SK-N-SH treated with all-trans-retinoic acid at 6 μM for 48 hours (cell line): ENCODE results near the gene OLA1.
A peak's percentile ranks its signal among the peaks of the same experiment; 100 is the strongest.

Source experiments
- ATAC-seq: fragments of 200-7000 bp; cut with Tn5 transposase; 3 replicates; pipeline ENCODE4 v1.9.1; 2020; ENCODE audit warnings: mild to moderate bottlenecking, moderate library complexity
- ARNTL ChIP-seq: fragments of 450-650 bp; formaldehyde crosslinking; IDR thresholded peaks from 2 replicates; pipeline ENCODE4 v1.5.0; 2020; ENCODE audit warnings: low read depth, mild to moderate bottlenecking, moderate library complexity, borderline replicate concordance
- BACH2 ChIP-seq: fragments of 250-450 bp; sonication (Bioruptor Pico); IDR thresholded peaks from 2 replicates; pipeline ENCODE4 v1.9.0; 2021; ENCODE audit warnings: mild to moderate bottlenecking, borderline replicate concordance
- CREB5 ChIP-seq: fragments of 250-450 bp; sonication (Bioruptor Pico); IDR thresholded peaks from 2 replicates; pipeline ENCODE4 v1.5.1; 2020; ENCODE audit warnings: low read depth, mild to moderate bottlenecking, moderate library complexity
- CSDC2 ChIP-seq: fragments of 250-450 bp; sonication (Bioruptor Pico); IDR thresholded peaks from 2 replicates; pipeline ENCODE4 v1.5.0; 2020; ENCODE audit warnings: mild to moderate bottlenecking, moderate library complexity
- CSRNP3 ChIP-seq: fragments of 250-450 bp; sonication (Bioruptor Pico); IDR thresholded peaks from 2 replicates; pipeline ENCODE4 v1.5.1; 2021; ENCODE audit warnings: mild to moderate bottlenecking, moderate library complexity
- ESRRG ChIP-seq: fragments of 250-450 bp; sonication (Bioruptor Pico); IDR thresholded peaks from 2 replicates; pipeline ENCODE4 v1.6.1; 2021; ENCODE audit warnings: mild to moderate bottlenecking
- GLIS3 ChIP-seq: fragments of 250-450 bp; sonication (Bioruptor Pico); IDR thresholded peaks from 2 replicates; pipeline ENCODE4 v1.5.0; 2020; ENCODE audit warnings: mild to moderate bottlenecking, moderate library complexity
- ISL1 ChIP-seq: fragments of 250-450 bp; sonication (Bioruptor Pico); IDR thresholded peaks from 2 replicates; pipeline ENCODE4 v2.1.2; 2022; ENCODE audit warnings: mild to moderate bottlenecking, moderate library complexity
- OSR1 ChIP-seq: fragments of 250-450 bp; sonication (Bioruptor Pico); IDR thresholded peaks from 2 replicates; pipeline ENCODE4 v1.8.0; 2022; ENCODE audit warnings: moderate library complexity, mild to moderate bottlenecking, inconsistent platforms
- PATZ1 ChIP-seq: fragments of 250-450 bp; sonication (Bioruptor Pico); IDR thresholded peaks from 2 replicates; pipeline ENCODE4 v1.8.0; 2020; ENCODE audit warnings: mild to moderate bottlenecking, moderate library complexity, borderline replicate concordance
- PPARA ChIP-seq: fragments of 250-450 bp; sonication (Bioruptor Pico); IDR thresholded peaks from 2 replicates; pipeline ENCODE4 v1.5.0; 2020; ENCODE audit warnings: mild to moderate bottlenecking, borderline replicate concordance
- RARB ChIP-seq: fragments of 250-450 bp; sonication (Bioruptor Pico); IDR thresholded peaks from 2 replicates; pipeline ENCODE4 v1.8.0; 2021; ENCODE audit warnings: mild to moderate bottlenecking, moderate library complexity
- SNAI2 ChIP-seq: fragments of 250-450 bp; sonication (Bioruptor Pico); IDR thresholded peaks from 2 replicates; pipeline ENCODE4 v1.5.0; 2020; ENCODE audit warnings: mild to moderate bottlenecking, moderate library complexity
- TCF4 ChIP-seq: fragments of 250-450 bp; sonication (Bioruptor Pico); IDR thresholded peaks from 2 replicates; pipeline ENCODE4 v1.8.0; 2021; ENCODE audit warnings: mild to moderate bottlenecking, moderate library complexity, borderline replicate concordance
- TOX ChIP-seq: fragments of 250-450 bp; sonication (Bioruptor Pico); IDR thresholded peaks from 2 replicates; pipeline ENCODE4 v1.8.0; 2021; ENCODE audit warnings: mild to moderate bottlenecking, moderate library complexity, borderline replicate concordance
- TSHZ2 ChIP-seq: fragments of 250-450 bp; sonication (Bioruptor Pico); IDR thresholded peaks from 2 replicates; pipeline ENCODE4 v1.5.0; 2020; ENCODE audit warnings: mild to moderate bottlenecking, moderate library complexity
- ZC3H10 ChIP-seq: fragments of 250-450 bp; sonication (Bioruptor Pico); IDR thresholded peaks from 2 replicates; pipeline ENCODE4 v1.5.1; 2021; ENCODE audit warnings: mild to moderate bottlenecking, moderate library complexity
- ZFP3 ChIP-seq: fragments of 250-450 bp; sonication (Bioruptor Pico); IDR thresholded peaks from 2 replicates; pipeline ENCODE4 v1.5.0; 2020; ENCODE audit warnings: mild to moderate bottlenecking, moderate library complexity
- ZFP30 ChIP-seq: fragments of 450-650 bp; formaldehyde crosslinking; IDR thresholded peaks from 2 replicates; pipeline ENCODE4 v1.5.0; 2022; ENCODE audit warnings: mild to moderate bottlenecking, moderate library complexity
- ZNF565 ChIP-seq: fragments of 450-650 bp; formaldehyde crosslinking; conservative IDR thresholded peaks from 2 replicates; pipeline ENCODE4 v1.5.0; 2020; ENCODE audit warnings: low read depth, mild to moderate bottlenecking, moderate library complexity
- ZNF70 ChIP-seq: fragments of 450-650 bp; formaldehyde crosslinking; IDR thresholded peaks from 2 replicates; pipeline ENCODE4 v1.5.0; 2020; ENCODE audit warnings: mild to moderate bottlenecking, moderate library complexity

The OLA1 gene

GRCh38 chr2:174040417-174040701 lies 208.0 kb downstream of the OLA1 start (continued):
- TF ChIP-seq TSHZ2 (CRISPR knock-in tag) (no peak), SNAI2 (CRISPR knock-in tag) (no peak)

- TF ChIP-seq ZNF565 (CRISPR knock-in tag) (no peak), ZFP3 (CRISPR knock-in tag) (peak; percentile 68), TOX (CRISPR knock-in tag) (no peak)
- ATAC-seq = peak; percentile 95
Observed at GRCh38 chr2:174039551-174040416, 208.5 kb downstream of the OLA1 start.

- ATAC-seq = no peak
- TF ChIP-seq CSRNP3 (CRISPR knock-in tag) (no peak), CREB5 (CRISPR knock-in tag) (no peak), GLIS3 (CRISPR knock-in tag) (no peak), CSDC2 (no peak), TSHZ2 (CRISPR knock-in tag) (no peak), OSR1 (CRISPR knock-in tag) (no peak), PPARA (CRISPR knock-in tag) (no peak), ISL1 (CRISPR knock-in tag) (no peak), ZNF70 (CRISPR knock-in tag) (no peak), SNAI2 (CRISPR knock-in tag) (no peak), TCF4 (CRISPR knock-in tag) (no peak), ZNF565 (CRISPR knock-in tag) (no peak), ZC3H10 (no peak), RARB (no peak), PATZ1 (CRISPR knock-in tag) (no peak), ZFP3 (CRISPR knock-in tag) (no peak), ARNTL (CRISPR knock-in tag) (no peak), ESRRG (CRISPR knock-in tag) (no peak), BACH2 (CRISPR knock-in tag) (no peak), ZFP30 (CRISPR knock-in tag) (no peak)
Observed at GRCh38 chr2:174038462-174038861, 209.9 kb downstream of the OLA1 start.
